NCI-H128 (cell line): ENCODE data around the gene KREMEN1.

Experiments
- DNase-seq: peaks from one replicate; lab custom pipeline; 2025; ENCODE audit not compliant: unreplicated experiment; lab: John Stamatoyannopoulos, UW

KREMEN1 gene

DNA sequence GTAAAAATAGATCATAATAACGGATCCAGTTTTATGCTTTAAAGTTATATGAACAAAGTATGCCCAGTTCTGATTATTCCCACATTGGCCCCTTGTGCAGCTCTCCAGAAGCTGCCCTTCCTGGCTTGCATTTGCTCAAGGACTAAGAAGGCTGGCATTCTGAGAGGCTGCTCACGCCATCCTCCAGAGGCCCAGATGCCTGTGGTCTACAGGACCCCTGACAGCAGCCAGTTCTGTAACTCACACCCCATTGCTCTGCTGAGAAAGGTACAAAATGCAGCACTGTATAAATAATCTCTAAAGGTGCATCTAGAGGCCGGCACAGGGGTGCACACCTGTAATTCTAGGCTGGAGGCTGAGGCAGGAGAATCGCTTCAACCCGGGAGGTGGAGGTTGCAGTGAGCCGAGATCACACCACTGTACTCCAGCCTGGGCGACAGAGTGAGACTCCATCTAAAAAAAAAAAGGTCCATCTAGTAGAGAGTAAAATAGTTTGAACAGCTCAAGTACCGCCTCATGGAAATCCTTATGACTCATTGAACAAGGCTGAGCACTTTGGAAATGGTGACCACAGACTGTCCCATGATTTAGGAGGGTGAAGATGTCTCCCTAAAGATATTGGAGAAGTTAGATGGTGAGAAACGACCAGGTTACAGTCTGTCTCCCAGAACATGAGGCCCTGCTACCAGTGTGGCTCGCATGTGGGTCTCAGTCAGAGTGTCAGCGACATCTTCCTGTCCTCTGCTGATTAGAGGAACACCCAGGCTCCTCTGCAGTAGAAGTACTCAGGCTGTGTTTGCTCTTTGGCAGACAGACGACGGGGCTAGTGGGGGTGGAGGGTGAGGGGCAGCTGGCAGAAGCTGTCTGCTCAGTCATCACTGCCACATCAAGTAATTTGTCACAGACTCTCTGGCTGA, 56.3 kb downstream of the KREMEN1 start:
- DNase-seq = no peak

DNA sequence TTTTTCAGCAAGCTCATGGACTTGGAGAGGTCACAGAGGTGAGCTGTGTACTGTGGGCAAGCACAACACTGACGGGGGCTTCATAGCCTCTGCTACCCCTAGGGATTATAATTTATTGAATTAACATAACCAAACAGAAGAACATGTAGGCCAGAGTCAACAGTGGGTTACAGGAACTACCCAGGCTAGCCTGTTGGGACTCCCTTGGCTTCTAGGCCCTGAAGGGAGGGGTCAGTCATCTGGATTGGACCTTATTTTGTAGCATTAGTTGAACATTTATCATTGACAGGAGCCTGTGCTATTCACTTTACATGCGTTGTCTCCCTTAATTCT, 56.9 kb downstream of the KREMEN1 start:
- no peak for DNase-seq

DNA sequence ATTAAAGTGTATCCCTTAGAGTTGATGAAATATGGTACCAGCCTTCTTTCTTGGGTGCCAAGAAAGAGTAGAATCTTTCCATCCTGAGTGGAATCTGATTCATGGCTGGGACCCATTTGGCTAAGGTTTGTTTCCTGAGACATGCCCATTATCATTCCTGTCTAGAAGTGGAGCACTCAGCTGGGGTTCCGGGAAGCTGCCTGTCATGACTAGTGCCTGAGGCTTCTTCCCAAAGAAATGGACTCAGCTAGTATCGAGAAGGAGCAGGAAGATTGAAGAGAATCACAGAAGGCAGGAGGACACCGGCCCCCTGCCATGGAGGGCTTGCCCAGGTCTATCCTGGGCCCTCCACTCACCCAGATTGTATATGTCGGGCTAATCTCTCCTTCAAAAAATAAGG, 57.6 kb downstream of the KREMEN1 start:
- DNase-seq = no peak

DNA sequence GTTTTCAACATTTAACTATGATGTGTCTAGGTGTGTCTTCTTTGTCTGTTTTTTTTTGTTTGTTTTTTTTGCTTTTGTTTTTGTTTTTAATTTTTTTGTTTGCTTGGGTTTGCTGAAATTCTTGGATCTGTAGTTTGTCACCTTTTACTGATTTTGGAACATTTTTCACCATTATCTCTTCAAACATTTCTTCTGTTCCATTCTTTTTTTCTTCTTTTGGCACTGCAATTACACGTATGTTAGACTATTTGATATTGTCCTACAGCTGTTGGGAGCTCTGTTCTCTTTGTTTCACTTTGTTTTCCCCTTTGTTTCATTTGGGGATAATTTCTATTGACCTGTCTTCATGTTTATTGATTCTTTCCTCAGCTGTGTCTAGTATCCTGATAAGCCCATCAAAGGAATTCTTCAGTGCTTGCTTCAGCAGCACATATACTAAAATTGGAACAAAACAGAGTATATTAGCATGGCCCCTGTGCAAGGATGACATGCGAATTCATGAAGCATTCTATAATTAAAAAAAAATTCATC, 60.8 kb downstream of the KREMEN1 start:
- no peak for DNase-seq

DNA sequence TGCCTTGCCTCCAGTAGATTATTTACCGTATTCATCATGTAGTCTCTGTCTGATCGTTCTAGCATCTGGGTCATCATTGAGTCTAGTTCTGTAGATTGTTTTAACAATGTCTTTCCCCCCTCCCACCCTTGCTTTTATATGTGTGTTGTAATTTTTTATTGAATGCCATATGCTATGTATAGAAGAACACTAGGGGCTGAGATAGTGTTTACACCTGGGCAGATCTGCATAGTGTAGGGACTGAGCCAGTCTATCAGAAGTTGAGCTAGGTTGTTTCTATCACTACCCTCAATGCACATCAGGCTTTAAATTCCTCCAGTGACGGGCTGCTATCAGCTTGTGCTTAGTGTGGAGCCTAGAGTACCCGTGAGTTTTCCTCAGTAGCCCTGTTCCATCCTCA, 61.6 kb downstream of the KREMEN1 start:
- DNase-seq = no peak

DNA sequence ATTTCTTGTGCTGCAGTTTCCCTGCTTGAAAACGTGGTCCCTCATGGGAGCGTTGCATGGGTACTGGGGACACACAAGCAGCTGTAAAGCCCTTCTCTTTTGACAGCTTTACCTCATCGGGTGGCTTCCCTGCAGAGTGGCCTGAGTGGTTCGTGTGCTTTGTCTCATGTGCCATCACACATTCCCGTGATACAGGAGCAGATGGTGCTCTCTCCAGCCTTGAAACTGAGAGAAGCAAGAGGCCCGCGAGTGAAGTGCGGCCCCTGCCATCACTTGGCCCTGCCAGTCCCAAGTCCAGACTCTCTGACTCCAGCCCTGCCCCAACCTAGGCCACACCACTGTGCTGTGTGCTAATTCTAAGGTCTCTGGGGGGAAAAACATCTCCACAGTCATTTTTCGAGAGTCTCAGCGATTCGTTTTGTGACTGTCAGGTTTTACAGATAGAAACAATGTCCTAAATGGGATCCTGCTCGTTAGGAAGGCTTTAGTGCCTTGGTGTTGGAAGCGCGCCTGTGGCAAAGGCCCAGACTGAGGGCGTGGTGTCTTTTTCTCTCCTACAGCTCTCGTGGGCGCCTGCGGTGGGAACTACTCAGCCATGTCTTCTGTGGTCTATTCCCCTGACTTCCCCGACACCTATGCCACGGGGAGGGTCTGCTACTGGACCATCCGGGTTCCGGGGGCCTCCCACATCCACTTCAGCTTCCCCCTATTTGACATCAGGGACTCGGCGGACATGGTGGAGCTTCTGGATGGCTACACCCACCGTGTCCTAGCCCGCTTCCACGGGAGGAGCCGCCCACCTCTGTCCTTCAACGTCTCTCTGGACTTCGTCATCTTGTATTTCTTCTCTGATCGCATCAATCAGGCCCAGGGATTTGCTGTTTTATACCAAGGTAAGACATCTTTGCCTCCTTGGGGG, 64.2 kb downstream of the KREMEN1 start:
- no peak for DNase-seq

DNA sequence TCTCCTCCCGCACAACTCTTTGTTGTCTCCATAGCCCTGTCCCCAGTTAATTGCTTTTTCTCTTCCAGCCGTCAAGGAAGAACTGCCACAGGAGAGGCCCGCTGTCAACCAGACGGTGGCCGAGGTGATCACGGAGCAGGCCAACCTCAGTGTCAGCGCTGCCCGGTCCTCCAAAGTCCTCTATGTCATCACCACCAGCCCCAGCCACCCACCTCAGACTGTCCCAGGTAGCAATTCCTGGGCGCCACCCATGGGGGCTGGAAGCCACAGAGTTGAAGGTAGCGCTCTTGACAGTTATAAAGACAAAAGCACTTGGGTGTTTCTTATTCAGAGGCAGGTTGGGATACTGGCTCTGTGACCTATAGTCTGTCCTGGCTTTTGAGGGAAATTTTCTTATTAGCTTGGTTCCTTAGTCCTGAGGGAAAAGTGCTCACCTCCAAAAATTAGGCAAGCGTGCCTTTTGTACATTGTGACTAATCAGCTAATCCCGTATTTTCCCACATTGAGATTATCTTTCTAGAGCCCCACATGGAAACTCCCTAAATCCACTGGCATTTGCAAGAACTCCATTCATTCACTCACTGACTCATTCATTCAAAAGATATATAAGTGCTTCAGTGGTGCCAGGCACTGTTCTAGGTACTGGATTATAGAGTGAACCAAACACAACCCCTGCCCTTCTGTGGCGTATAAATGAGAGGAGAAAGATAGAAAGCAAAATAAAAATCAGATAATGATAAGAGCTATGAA, 65.9 kb downstream of the KREMEN1 start:
- no peak for DNase-seq

DNA sequence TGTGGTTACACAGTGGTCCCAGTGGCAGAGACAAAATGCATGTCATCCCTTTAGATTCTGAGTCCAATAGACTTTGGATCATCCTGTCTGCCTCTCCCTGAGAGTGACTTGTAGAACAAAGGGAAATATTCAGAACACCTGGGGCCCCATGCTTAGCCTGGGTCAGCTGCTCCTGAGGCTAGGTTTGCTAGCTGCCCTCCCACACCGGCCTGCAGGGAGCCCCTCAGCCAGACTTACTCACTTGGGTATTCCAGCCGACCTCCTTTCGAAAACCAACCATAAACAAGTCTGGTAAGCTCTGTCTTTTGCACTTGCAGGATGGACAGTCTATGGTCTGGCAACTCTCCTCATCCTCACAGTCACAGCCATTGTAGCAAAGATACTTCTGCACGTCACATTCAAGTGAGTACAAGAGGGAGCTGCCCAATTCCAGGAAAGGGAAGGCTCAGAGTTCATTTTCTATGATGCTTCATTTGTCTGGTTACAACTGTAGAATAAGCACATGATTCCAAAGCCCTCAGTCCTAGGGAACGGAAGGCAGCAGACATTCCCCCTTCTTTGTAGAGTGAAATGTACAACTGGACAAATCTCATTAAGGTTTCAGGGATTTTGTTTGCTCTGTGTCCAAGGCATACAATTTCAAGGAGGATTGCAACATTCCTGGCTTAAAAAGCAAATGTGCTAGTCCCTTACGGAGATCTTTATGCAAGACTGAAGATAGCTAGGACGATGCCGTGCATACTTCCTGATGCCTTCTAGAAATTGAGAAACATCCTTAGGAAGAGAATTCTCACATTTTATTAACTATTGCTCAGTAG, 67.3 kb downstream of the KREMEN1 start:
- DNase-seq = no peak

DNA sequence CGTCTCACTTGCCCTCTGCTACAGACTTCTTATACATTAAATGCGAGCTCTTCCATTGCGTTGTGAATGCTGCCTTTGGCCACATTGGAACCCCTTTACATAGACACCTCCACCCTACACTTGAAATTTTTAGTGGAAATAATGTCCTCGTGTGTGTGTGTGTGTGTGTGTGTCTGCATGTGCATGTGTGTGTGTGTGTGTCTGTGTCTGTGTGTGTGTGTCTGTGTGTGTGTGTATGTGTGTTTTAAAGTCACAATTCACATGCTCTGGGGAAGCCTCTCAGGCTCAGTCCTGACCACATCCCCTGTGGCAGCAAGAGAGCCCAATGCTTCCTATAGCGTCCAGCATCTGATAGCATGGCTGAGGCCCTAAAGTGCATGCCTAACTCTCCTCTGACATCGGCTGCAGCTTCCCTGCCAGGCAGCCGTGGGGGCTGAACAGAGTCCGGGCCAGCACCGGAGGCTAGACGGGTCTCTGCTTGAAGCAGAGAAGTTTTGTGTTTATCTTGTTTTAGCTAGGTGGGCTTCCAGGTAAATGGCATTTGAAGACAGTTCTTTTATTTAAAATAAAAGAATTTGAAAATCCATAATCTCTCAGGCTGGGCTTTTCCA, 68.3 kb downstream of the KREMEN1 start:
- DNase-seq = no peak

DNA sequence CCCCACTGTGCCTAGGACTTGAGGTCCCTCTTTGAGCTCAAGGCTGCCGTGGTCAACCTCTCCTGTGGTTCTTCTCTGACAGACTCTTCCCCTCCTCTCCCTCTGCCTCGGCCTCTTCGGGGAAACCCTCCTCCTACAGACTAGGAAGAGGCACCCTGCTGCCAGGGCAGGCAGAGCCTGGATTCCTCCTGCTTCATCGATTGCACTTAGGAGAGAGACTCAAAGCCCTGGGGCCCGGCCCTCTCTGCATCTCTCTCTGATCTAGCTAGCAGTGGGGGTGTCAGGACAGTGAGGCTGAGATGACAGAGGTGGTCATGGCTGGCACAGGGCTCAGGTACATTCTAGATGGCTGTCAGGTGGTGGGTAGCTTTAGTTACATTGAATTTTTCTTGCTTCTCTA, 69.3 kb downstream of the KREMEN1 start:
- DNase-seq = no peak

DNA sequence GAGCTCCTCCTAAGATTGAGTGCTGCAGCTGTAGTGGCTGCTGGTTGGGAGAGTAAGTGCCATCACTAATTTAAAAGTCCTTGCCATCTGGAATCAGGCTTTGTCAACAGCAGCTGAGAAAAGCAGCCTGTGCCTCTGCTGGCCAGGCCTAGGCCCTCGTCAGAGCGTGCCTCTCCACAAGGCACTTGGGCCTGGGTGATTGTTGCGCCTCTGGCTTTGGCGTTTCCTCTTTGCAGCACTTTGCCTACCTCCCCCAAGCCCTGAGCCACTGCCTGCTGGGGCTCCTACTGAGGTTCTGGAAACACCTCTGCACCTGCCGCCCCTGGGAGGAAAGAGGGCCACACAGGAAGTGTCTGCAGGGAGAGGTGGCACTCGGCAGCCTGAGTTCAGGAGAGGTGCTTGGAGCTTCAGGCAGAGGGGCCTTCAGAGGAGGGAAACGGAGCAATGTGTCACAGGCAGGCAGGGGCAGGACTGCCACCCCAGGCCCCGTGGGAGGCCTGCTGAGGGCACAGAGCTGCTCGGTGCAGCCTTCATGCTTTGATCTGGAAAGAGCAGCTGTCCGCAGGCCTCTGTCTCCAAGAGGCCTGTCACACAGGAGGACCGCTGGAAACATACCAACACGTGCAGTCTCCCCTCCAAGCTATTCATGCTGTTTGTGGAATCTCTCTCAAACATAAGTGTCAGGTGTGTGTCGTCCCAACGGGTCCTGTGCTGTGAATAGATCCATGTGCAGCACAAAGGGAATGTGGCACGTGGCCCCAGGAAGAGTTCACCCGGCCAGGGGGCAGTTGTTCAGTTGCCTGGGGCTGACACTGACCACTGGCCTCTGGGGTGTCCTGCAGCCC, 71.3 kb downstream of the KREMEN1 start:
- DNase-seq = no peak

DNA sequence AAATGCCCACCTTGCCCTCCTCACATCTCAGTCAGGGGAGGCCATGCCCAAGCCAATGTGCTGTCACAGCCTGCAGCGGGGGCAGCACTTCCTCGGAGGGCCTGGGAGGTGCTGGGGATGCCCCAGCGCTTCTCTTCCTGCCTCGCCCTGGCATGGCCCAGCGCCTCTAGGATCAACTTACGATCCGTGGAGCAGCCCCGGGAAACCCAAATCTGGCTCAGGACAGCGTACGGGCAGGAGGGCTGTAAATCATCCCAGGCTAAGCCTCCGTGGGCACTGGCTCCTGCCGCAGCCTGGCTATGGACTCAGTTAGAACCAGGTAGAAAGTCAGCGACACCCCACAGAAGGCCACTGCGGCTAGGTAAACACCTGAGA, 71.9 kb downstream of the KREMEN1 start:
- no peak for DNase-seq

DNA sequence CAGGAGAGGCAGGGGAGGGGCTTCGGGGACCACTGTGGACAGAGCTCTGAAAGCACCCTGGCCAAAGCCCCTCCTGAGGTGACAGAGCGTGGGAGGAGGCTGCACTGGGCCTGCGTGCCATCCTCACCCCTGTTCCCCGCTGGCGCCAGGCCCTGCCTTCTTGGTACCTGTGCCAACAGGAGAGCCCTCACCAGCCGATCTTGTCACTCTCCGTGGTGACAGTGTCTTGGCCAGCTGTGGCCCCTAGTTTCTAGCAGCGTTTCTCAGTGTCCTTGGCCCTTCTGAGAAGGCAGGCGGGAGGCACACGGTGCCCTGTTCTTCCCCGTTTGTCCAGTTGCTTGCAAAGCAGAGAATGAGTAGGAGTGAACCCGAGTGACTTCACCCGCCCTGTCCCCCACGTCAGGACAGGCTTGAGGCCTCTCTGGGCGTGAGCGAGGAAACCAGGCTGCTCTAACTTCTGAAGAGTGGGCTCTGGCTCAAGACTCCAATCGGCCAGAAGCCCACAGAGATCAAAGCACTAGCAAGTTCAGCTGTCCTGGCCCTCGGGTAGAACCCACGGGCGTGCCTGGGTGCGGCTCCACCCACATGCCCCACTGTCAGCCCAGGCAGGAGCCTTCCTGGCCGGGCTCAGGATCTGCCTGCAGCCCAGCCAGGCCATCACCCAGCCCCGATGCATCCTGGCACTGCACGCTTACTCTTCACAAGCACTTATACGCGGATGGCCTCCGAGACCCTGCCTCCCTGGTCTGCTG, 72.7 kb downstream of the KREMEN1 start:
- no peak for DNase-seq

DNA sequence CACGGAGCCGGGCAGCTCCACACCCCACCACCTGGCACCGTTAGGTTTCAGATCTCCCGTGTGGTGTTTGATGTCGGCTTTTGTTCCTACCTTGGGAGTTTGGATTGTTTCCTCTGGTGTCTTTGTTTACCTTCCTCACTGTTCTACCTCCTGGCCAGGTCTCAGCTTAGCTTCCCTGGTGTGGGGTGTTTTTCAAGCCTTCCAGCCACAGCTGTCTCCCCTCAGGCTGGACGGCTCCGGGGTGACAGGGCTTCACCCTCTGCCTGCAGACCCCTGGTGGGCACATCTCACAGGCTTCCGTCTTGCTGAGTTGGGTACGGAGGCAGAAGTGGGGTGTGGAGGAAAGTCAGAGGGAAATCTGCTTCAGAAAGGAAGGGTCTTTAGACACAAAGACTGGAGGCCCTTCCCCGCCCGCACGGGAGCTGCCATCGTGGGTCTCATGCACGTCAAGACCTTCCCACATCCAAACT, 73.3 kb downstream of the KREMEN1 start:
- DNase-seq = no peak

DNA sequence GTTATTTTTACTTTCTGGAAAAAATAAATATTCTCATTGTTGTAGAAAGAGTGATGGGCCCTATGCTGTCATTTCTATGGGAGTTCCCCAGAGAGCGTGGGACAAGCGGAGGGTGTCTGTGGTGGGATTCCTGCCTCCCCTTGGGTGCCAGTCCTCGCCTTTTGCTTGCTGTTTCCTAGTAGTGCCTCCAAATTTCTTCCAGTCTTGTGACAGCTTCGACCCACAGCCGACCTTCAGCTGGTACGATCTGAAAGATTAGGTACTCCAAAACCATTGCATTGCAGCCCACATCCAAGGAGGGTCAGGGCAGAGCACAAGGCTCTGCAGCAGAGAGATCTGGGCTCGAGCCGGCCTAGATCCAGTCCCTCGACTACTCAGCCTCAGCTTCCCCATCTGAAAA, 73.9 kb downstream of the KREMEN1 start:
- no peak for DNase-seq

DNA sequence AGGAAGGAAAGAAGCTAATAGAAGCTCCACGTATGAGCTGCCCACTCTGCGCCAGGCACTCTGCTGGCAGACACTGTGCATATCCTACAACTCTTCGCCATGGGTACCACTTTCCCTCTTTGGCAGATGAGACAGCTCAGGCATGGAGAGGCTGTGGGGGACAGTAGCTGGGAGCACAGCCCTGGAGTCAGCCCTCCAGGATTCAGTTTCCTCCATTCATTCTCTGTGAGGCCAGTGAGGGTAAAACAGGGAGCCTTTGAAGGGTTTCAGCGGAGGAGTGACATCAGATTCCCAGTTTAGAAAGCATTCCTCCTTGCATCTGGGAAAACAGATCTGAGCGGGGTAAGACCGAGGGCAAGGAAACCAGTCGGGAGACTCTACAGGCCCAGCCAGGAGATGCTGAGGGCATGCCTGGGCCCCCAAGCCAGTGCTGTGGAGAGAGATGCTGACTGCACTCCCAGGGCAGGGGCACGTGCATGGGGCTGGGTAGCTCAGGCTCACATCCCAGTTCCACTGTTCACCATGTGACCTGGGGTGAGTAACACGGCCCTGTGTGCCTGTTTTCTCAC, 74.6 kb downstream of the KREMEN1 start:
- DNase-seq = no peak

DNA sequence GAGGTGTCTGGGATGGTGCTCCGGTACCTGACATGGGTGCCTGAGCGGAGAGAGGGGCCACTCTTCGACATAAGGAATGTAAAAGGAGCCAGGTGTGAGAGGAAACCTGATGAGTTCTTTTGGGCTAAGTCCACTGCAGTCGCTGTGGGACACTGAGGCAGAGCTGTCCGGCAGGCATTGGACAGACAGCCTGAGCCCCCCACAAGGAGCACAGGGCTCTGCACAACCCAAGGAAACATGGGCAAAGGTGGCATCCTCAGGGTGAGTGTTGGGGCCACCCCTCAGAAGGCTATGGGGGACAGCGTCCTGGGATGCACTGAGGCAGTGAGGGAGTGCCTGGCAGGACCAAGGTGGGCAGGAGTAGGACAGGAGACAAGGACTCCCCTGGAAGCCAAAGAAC, 75.2 kb downstream of the KREMEN1 start:
- no peak for DNase-seq

DNA sequence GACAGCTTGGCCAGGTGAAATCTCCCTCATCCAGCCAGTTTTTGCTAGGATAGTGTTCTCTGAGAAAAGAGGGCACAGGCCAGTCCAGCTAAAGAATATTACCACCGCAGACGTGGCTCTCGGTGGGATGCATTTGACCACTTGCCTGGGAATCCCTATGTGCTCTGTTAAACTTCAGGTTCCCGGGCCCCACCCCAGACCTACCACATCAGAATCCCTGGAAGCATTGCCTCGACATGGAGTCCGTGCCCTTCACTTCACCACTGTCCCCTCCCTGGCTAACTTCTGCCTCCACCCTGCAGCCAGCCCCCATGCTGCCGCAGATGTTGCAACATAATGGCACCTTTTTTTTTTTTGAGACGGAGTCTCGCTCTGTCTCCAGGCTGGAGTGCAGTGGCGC, 76.0 kb downstream of the KREMEN1 start:
- no peak for DNase-seq
